GM18951 (cell line): ENCODE measurements around the gene ZSCAN20.
"Not testable (repeated sequence)": the region's sequence is repeated elsewhere in the genome, so short reads cannot be mapped to it uniquely, and the experiment has no call there.

Experiments
- POLR2A ChIP-seq: IDR thresholded peaks from 4 replicates; pipeline ENCODE4 v1.6.1; 2011; ENCODE audit warnings: mild to moderate bottlenecking; ENCODE audit not compliant: insufficient read length, insufficient read depth; ENCODE audit errors: extremely low read depth
- in situ Hi-C: fragments of 300-500 bp; cut with MboI; formaldehyde crosslinking; loops from one replicate; pipeline ENCODE4 v1.12.0; 2022; ENCODE audit warnings: low sequenced_read_pairs, mixed read lengths, inconsistent platforms; ENCODE audit not compliant: unreplicated experiment

Gene ZSCAN20

DNA sequence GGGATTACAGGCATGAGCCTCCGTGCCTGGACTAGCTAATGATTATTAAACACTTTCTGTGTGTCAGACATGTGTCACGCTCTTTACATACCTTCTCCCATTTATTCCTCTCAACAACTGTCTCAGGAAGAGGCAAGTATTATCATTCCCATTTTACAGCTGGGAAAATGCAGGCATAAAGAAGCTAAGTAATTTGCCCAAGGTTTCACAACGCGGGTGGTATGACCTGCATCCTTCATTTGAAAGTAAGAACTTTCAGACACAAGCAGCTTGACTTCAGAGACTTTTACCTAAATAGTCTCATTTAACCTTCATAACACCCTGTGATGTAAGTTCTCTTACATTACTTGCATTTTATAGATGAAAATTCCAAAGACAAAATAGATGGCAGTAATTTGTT is 1.0 kb upstream of the ZSCAN20 start:
- in situ Hi-C loops = loop anchor here (10.0 kb wide), 1 partner anchor 107 kb away; no protein-coding TSS in a partner anchor
- no peak for TF ChIP-seq POLR2A

DNA sequence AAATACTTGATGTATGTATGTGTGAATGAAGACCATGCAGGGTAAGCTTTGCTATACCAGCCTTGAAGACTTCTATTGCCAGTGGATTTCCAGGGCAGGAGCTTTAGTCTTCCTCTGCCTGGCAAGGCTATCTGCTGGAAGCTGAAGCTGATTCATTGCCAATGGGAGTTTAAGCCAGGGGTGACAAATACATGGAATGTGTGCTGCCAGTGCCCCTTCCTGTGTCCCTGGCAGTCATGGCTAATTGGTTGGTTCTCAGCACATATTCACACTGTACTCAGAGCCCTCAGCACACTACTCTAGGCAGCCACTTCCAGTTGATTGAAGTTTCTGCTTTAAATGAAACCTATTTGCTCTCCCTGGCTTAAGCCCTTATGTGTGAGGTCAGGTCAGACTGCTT is 1.5 kb downstream of the ZSCAN20 start:
- no peak for TF ChIP-seq POLR2A
- in situ Hi-C loops = loop anchor here (10.0 kb wide), 1 partner anchor 109 kb away; no protein-coding TSS in a partner anchor

DNA sequence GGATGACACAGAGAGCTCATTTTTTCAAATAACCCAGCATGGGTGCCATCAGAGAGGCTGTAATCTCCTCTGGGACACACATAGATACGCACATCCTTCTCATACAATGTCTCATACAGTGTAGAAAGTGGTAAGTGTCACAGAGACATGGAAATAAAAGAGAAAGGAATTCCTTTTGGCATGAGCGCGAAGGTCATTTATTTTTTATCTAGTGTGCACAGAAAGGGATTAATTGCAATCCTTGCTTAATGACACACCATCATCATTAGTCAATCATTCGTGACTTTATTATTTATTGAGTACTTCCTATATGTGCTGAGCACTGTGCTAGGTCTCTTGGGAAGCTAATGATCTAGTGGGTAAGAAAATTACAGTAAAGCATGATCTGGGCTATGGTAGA is 5.0 kb downstream of the ZSCAN20 start:
- no peak for TF ChIP-seq POLR2A
- in situ Hi-C loops = loop anchor here (10.0 kb wide), 1 partner anchor 113 kb away; no protein-coding TSS in a partner anchor

DNA sequence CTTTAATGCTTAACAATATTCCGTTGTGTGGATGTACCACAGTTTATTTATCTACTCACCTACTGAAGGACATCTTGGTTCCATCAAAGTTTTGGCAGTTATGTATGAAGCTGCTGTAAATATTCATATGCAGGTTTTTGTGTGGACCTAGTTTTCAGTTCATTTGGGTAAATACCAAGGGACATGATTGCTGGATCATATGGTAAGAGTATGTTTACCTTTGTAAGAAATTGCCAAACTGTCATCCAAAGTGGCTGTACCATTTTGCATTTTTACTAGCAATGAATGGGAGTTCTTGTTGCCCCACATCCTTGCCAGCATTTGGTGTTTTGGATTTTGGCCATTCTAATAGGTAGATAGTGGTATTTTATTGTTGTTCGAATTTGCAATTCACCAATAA is 10.0 kb downstream of the ZSCAN20 start:
- in situ Hi-C loops = no loop called here
- no peak for TF ChIP-seq POLR2A

DNA sequence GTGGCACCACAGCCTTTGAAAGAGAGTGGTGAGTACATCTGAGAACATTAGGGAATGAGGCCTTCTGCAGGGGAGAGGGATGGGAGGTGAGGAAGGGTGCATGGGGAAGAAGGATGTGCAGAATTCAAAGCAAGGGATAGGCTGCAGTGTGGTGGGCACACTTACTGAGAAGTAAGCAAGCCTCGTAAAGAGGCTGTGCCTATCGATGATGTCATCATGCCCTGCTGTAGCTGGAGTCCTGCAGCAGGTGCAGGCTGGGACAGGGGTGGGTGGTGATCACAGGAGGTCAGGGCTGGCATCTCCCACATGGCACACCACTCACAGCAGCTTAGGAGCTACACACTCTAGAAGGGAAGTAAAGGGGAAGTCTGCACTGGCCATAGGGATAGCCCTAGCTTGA is 16.2 kb downstream of the ZSCAN20 start:
- in situ Hi-C loops = no loop called here
- TF ChIP-seq POLR2A = no peak

DNA sequence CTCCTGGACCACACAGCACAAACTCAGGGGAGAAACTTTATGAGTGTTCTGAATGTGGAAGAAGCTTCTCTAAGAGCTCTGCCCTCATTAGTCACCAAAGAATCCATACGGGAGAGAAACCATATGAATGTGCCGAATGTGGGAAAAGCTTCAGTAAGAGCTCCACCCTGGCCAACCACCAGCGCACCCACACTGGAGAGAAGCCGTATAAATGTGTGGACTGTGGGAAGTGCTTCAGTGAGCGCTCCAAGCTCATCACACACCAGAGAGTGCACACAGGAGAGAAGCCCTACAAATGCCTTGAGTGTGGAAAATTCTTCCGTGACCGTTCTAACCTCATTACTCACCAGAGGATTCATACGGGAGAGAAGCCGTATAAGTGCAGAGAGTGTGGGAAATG is 22.5 kb downstream of the ZSCAN20 start:
- TF ChIP-seq POLR2A = no peak
- in situ Hi-C loops = no loop called here

DNA sequence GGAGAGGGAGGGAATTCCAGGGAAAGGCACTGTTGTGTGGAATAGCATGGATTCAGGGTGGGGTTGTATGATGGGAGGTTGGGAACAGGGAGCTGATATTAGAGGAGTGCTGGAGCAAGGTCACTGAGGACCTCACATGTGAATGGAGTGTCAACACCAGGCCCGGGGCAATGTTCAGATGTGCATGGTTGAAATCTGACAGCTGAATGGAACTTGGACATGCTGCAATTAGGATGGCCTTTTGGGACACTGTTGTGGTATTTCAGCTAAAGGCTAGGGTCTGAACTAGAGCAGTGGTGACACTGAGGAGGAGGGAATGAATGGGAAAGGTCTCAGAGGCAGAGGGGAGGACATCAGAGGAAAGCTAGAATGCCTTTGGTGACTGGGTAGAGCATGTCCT is 25.0 kb downstream of the ZSCAN20 start:
- in situ Hi-C loops = no loop called here
- no peak for TF ChIP-seq POLR2A

DNA sequence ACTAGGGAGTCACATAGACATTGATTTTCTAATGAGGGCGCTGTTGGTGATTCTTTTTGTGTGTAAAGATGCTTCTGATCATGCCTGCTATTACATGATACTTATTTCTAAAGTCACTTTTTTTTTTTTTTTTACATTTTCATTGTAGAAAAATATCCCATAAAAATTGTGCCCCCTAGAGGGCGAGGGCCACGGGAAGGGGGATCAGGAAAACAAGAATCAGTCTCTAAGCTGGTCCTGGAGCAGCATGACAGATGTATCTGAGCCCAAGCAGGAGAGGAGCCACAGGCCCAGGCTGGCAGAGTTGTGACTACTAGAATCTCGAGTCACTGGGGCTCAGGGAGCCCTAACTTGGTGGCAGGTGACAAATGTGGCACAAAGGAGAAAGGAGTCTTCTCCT is 28.1 kb downstream of the ZSCAN20 start:
- in situ Hi-C loops = no loop called here
- no peak for TF ChIP-seq POLR2A

DNA sequence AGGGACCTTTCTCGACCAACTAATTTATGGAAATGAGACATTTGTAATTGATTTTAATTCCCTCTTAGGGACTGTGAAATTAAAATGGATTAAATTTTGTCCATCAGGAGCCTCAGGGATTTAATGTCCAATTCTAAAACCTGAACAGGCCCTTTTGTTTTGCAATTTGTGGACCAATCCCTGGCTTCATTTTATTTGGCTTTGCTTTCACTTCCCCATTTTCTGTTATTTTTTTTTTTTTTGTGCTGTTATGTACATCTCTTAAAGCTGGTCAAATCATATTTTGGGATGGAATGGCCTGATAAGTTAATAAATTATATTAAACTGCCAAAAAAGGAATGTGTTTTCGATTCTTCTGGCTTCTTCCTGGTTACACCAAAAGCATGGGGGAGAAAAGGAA is 28.9 kb downstream of the ZSCAN20 start:
- no peak for TF ChIP-seq POLR2A
- in situ Hi-C loops = no loop called here

DNA sequence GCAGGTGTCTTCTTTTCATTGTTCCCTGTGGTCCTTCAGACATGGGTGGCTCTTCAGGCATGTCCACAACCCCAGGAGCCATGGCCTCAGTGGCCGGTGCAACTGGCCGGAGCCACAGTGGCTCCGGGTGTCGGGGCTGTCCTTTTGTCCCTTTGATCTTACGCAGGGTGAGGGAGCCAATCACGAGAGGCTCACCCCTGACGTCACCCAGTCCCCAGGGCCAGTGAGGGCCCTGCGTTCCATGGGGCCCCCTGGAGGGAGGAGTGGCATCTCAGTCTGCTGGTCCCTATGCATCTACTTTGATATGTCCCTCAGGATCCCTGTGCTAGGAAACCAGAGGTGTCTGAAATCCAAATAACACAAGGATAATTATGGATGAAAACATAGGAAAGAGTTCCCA is 29.3 kb downstream of the ZSCAN20 start:
- in situ Hi-C loops = no loop called here
- TF ChIP-seq POLR2A = no peak

DNA sequence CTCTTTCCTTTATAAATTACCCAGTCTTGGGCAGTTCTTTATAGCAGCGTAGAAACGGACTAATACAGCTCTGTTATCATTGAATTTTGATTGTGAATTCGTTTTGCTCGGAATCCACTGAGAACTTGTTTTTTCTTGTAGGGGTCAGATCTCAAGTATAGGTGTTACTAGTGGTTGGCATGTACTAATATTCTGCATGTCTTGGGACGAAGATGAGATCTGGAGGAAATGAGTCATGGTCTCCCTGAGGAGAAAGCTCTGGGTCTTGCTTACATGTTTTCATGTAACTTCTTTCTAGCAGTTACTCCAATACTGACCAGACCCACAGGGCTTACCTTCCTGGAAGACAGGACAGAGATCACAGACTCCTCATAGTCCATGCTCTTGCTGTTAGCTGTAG is 30.3 kb downstream of the ZSCAN20 start:
- TF ChIP-seq POLR2A = no peak
- in situ Hi-C loops = no loop called here

DNA sequence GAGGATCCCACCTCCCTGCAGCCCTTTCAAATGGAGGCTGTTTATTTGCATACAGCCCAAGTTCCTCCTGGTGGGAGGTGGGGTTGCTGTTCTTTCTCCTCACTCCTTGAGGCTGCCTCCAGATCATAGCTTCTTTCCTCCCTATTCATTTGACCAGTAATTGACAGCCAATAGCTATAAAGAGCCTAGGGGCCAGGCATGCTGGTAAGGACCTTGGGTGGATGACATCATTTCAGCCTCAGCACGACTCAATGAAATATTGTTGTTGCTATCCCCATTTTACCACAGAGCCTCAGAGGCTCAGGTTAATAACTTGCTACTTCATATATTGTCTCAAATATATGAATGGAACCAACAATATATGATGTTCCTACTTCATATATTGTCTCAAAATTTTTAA is 31.1 kb downstream of the ZSCAN20 start:
- TF ChIP-seq POLR2A = no peak
- in situ Hi-C loops = no loop called here

DNA sequence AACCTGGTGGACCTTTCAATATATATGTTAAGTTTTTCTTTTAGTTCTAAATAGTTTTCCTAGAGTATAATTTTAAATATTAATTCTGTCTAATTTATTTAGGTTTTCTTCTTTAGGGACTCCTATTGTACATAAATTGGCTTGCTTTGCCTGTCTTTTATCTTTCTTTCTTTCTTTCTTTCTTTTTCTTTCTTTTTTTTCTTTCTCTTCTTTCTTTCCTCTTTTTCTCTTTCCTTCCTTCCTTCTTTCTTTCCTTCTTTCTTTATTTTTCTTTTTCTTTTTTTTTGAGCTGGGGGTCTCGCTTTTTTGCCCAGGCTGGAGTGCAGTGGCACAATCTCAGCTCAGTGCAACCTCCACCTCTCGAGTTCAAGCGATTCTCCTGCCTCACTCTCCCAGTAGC is 35.2 kb downstream of the ZSCAN20 start:
- in situ Hi-C loops = no loop called here
- no peak for TF ChIP-seq POLR2A

DNA sequence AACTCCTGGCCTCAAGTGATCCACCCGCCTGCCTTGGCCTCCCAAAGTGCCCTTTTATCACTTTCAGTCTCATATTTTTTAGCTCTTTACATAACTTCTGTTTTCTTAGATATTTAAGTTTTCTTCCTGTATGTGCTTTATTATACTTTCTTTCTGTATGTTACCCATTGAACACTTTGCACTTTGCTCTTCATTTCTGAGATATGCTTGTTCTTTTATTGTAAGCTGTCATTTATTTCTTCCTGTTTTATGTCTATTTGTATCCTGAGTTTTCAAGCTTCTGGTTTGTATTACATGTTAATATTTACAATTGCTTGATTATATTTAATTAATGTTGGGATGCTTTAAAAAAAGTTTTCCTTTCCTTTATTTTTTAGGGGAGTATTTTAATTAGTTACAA is 35.7 kb downstream of the ZSCAN20 start:
- in situ Hi-C loops = no loop called here
- TF ChIP-seq POLR2A = no peak

DNA sequence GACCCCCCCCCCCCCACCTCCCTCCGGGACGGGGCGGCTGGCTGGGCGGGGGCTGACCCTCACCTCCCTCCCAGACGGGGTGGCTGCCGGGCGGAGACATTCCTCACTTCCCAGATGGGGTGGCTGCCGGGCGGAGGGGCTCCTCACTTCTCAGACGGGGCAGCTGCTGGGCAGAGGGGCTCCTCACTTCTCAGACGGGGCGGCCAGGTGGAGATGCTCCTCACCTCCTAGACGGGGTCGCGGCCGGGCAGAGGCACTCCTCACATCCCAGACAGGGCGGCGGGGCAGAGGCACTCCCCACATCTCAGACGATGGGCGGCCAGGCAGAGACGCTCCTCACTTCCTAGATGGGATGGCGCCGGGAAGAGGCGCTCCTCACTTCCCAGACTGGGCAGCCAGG is 36.8 kb downstream of the ZSCAN20 start:
- in situ Hi-C loops = not testable (repeated sequence)

DNA sequence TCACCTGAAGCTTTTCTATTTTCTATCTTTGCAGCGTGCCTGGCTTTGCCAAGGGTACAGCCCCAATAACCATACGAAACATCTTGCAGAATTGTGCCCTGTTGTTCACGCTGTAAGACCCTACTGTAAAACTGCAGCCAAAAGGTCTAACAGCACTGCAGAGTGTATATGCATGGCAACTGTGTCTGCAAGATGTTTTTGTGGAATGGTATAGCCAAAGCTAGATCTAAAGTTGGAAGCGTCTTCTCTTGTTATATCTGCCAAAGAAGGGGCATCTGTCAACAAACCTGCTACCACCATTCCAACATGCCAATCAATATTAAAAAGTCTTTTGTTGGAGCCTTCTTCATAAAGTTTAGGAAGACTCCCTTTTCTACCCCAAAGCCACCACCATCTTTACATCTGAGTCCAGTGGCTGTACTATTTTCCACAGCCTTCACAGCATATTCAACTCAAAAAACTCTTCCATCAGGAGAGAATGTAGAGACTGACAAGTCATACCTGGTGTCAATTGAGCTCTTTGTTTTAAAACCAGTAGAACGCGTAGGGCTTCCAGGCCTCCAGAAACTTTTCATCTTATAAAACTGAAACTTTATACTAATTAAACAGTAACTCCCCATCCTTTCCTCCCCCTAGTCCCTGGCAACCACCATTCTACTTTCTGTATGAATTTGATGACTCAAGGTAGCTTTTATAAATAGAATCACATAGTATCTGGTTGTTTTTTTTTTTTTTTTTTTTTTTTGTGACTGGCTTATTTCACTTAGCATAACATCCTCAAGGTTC is 40.0 kb downstream of the ZSCAN20 start:
- no peak for TF ChIP-seq POLR2A

More for the DNA sequence above, 40.0 kb downstream of the ZSCAN20 start:
- in situ Hi-C loops = no loop called here
